ENCODE measurements around the gene TNFAIP2. TPM values are rescaled to one million over a fixed set of nuclear protein-coding genes. Genes with fewer than 3 reads are reported as not detected.

TNFAIP2 gene
- total and polyA plus RNA-seq, 2 experiments from 2014 or later: 9.6 to 51.8 TPM

DNA sequence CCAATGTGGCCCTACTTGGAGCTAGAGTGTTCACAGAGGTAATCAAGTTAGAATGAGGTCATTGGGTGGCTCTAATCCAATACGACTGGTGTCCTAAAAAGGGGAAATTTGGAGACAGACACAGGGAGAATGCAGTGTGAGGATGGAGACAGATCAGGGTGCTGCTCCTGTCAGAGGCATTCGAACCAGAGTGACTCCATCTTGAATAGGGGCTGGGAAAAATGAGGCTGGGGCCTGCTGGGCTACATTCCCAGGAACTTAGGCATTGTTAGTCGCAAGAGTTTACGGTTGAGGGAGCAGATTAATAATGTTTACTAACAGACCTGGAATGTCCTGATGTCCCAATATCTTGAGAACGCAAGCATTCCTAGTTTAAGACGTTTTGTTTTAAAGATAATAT, 20.2 kb downstream of the TNFAIP2 start:
- peak overlapping the region; percentile 75 for H3K27ac ChIP-seq

DNA sequence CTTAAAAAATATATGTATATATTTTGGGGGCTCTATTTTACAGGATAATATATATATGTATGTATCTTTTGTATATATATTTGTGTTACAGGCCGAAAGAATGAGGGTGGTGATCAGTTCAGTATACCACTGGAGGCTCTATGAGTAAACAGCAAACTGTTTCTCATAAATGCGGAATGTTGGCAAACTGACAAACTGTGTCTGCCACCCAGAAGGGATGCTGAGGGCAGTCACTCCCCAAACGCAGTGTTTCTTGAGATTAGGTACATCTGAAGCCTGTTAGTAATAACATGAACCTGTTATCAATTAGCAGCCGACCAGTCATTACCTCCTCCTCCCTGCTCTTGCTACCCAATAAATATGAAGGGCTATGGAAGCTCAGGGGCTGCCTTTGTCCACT, 20.8 kb downstream of the TNFAIP2 start:
- Histone ChIP-seq H3K9ac (peak overlapping the region; percentile 56), H3K4me2 (ENCODE audit: unreplicated experiment) (peak overlapping the region; percentile 9), H3K4me1 (ENCODE audit: insufficient read depth) (peaks cover 15% of the 10 kb centered on the region), H3K9me2 (ENCODE audit: insufficient read depth) (no peaks in the 10 kb centered on the region), H3K27ac (peak overlapping the region; percentile 75), H4K20me1 (ENCODE audit: insufficient read depth) (no peaks in the 10 kb centered on the region), H3K4me3 (no peak overlapping the region), H3K36me3 (ENCODE audit: low read depth) (no peaks in the 10 kb centered on the region), H3K79me2 (ENCODE audit: insufficient read depth) (no peaks in the 10 kb centered on the region), H2AFZ (no peak overlapping the region), H3K27me3 (replicated peaks; ENCODE audit: insufficient read depth) (no peaks in the 10 kb centered on the region), H3K9me3 (ENCODE audit: low read depth) (no peaks in the 10 kb centered on the region), H3F3A (ENCODE audit: insufficient read depth) (peaks cover 3% of the 10 kb centered on the region; the same call in 1 of the 2 replicates)
- WGBS, 2 experiments (ENCODE audit: low coverage in 1 of 2, low lambda C conversion rate in 2 of 2, missing lambda C conversion rate in 2 of 2): 0% methylated on average over 4 of the region's 4 CpGs
- peak; percentile 89 for DNase-seq
- TF ChIP-seq EZH2phosphoT487 (IDR thresholded peaks at IDR 0.05; ENCODE audit: insufficient read depth, low read depth): no peak
- TF ChIP-seq EZH2 (IDR thresholded peaks at IDR 0.05; ENCODE audit: insufficient read depth, poor library complexity, severe bottlenecking): no peak
- in situ Hi-C loops (cut with MboI): no loop called here

More for the DNA sequence above, 20.2 kb downstream of the TNFAIP2 start:
- no peaks in the 10 kb centered on the region for H3K27me3 ChIP-seq (replicated peaks; ENCODE audit: insufficient read depth)
- H3K9me2 ChIP-seq (ENCODE audit: insufficient read depth): no peaks in the 10 kb centered on the region
- no peaks in the 10 kb centered on the region for H3K9me3 ChIP-seq (ENCODE audit: low read depth)
- H3K79me2 ChIP-seq (ENCODE audit: insufficient read depth): no peaks in the 10 kb centered on the region
- H3K4me2 ChIP-seq (ENCODE audit: unreplicated experiment): peak overlapping the region; percentile 9
- H3K9ac ChIP-seq: no peak overlapping the region
- peaks cover 3% of the 10 kb centered on the region; the same call in 1 of the 2 replicates for H3F3A ChIP-seq (ENCODE audit: insufficient read depth)
- peak; percentile 82 for DNase-seq
- H3K4me1 ChIP-seq (ENCODE audit: insufficient read depth): peaks cover 15% of the 10 kb centered on the region
- WGBS, 2 experiments (ENCODE audit: low coverage in 1 of 2, low lambda C conversion rate in 2 of 2, missing lambda C conversion rate in 2 of 2): 19 to 23% methylated on average over 6 of the region's 6 CpGs
- no peaks in the 10 kb centered on the region for H4K20me1 ChIP-seq (ENCODE audit: insufficient read depth)
- no peak overlapping the region for H2AFZ ChIP-seq
- no peak for TF ChIP-seq EZH2phosphoT487 (IDR thresholded peaks at IDR 0.05; ENCODE audit: insufficient read depth, low read depth)
- TF ChIP-seq EZH2 (IDR thresholded peaks at IDR 0.05; ENCODE audit: insufficient read depth, poor library complexity, severe bottlenecking): no peak
- in situ Hi-C loops (cut with MboI): no loop called here
- H3K4me3 ChIP-seq: no peak overlapping the region
- H3K36me3 ChIP-seq (ENCODE audit: low read depth): no peaks in the 10 kb centered on the region

DNA sequence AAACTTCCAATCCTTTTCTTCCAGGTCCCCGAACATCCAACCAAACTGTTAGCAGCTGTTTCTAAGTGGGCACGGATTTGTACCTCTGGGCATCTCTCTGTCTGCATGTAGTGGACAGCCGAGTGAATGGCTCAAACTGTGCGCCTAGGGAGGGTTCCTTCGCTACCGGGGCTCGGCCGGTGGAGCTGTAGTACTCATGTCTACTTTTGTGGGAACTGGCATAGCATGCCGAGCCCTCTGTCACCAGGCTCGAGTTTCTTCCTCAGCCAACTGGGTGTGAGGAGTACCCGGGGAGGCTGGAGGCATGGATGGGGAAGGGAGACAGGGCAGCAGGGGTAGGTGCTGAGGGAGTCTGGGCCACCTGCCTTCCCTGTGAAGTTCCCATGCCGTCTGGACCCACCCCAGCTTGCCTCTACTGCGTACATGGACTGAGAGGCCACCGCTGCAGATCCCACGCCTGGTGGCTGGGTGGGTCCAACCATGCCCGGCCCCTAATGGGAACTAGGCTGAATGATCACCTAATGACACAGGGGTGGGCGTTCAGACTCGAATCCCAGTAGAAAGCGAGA, 23.0 kb downstream of the TNFAIP2 start:
- in situ Hi-C loops (cut with MboI): no loop called here
- WGBS, 2 experiments (ENCODE audit: low coverage in 1 of 2, low lambda C conversion rate in 2 of 2, missing lambda C conversion rate in 2 of 2): 84 to 86% methylated on average over 19 of the region's 19 CpGs
- Histone ChIP-seq H3F3A (ENCODE audit: insufficient read depth) (peaks cover 3% of the 10 kb centered on the region; the same call in 1 of the 2 replicates), H3K27me3 (replicated peaks; ENCODE audit: insufficient read depth) (no peaks in the 10 kb centered on the region), H2AFZ (no peak overlapping the region), H3K79me2 (ENCODE audit: insufficient read depth) (no peaks in the 10 kb centered on the region), H3K9me3 (ENCODE audit: low read depth) (no peaks in the 10 kb centered on the region), H3K4me3 (no peak overlapping the region), H4K20me1 (ENCODE audit: insufficient read depth) (no peaks in the 10 kb centered on the region), H3K36me3 (ENCODE audit: low read depth) (no peaks in the 10 kb centered on the region), H3K27ac (no peak overlapping the region), H3K9ac (no peak overlapping the region), H3K4me1 (ENCODE audit: insufficient read depth) (peaks cover 15% of the 10 kb centered on the region), H3K4me2 (ENCODE audit: unreplicated experiment) (no peak overlapping the region), H3K9me2 (ENCODE audit: insufficient read depth) (no peaks in the 10 kb centered on the region)
- DNase-seq: no peak
- no peak for TF ChIP-seq EZH2phosphoT487 (IDR thresholded peaks at IDR 0.05; ENCODE audit: insufficient read depth, low read depth)
- no peak for TF ChIP-seq EZH2 (IDR thresholded peaks at IDR 0.05; ENCODE audit: insufficient read depth, poor library complexity, severe bottlenecking)

DNA sequence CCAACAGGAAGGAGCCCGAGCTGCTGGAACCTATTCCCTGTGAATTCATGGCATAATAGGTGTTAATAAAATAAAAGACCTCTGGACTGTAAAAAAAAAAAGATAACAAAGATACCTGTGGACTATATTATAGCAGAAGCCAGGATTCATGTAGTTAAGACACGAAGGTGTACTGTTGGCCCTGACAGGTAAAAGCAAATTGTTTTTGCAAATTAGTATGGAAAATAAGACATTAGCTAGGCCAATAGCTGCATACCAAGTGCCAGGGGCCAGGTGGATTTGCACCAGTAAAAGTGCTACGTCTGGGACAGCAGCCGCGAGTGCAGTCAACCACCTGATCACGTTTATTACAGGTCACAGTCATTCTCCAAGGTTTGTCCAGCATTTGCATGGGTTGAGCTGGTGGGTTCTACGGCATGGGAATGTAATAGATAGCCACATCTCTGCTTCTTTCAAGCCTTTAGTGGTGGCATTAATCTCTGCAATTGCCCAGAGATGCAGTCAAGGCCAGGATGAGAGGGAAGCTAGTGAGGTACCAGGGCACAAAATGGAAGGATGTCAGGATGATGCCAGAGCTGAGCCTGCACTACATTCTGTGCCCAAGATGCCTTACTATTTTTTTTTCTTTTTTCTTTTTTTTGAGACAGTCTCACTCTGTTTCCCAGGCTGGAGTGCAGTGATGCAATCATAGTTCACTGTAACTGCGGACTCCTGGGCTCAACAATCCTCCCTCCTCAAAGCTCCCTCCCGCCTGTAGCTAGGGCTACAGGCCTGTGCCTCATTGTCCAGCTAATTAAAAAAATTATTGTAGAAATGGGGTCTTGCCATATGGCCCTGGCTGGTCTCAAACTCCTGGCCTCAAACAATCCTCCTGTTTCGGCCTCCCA, 26.3 kb downstream of the TNFAIP2 start:
- 75 to 77% methylated on average over 10 of the region's 10 CpGs for WGBS, 2 experiments (ENCODE audit: low coverage in 1 of 2, low lambda C conversion rate in 2 of 2, missing lambda C conversion rate in 2 of 2)
- Histone ChIP-seq H3K9ac (no peak overlapping the region), H4K20me1 (ENCODE audit: insufficient read depth) (no peaks in the 10 kb centered on the region), H3K4me1 (ENCODE audit: insufficient read depth) (no peaks in the 10 kb centered on the region), H3K9me3 (ENCODE audit: low read depth) (no peaks in the 10 kb centered on the region), H3K9me2 (ENCODE audit: insufficient read depth) (no peaks in the 10 kb centered on the region), H3F3A (ENCODE audit: insufficient read depth) (no peaks in the 10 kb centered on the region), H3K36me3 (ENCODE audit: low read depth) (no peaks in the 10 kb centered on the region), H3K27me3 (replicated peaks; ENCODE audit: insufficient read depth) (no peaks in the 10 kb centered on the region), H3K4me3 (no peak overlapping the region), H3K4me2 (ENCODE audit: unreplicated experiment) (no peak overlapping the region), H3K79me2 (ENCODE audit: insufficient read depth) (no peaks in the 10 kb centered on the region), H2AFZ (no peak overlapping the region), H3K27ac (no peak overlapping the region)
- TF ChIP-seq EZH2phosphoT487 (IDR thresholded peaks at IDR 0.05; ENCODE audit: insufficient read depth, low read depth): no peak
- no peak for TF ChIP-seq EZH2 (IDR thresholded peaks at IDR 0.05; ENCODE audit: insufficient read depth, poor library complexity, severe bottlenecking)
- in situ Hi-C loops (cut with MboI): no loop called here
- peak; percentile 15 for DNase-seq

Data from GM23248 (cell line).